Activated gamma-delta T cell (primary cell): ENCODE measurements around the gene FBXW5.

Source experiments
- DNase-seq: peaks from one replicate; lab custom pipeline; 2025; lab: John Stamatoyannopoulos, UW

FBXW5 gene

GRCh38 chr9:136910197-136910900 lies 34.2 kb downstream of the FBXW5 start:
- no peak for DNase-seq

GRCh38 chr9:136907011-136907914 lies 37.3 kb downstream of the FBXW5 start:
- no peak for DNase-seq

GRCh38 chr9:136906266-136906665 lies 38.3 kb downstream of the FBXW5 start:
- no peak for DNase-seq

GRCh38 chr9:136903041-136903554 lies 41.4 kb downstream of the FBXW5 start:
- DNase-seq, result no peak

- peak; percentile 59 for DNase-seq
Observed at GRCh38 chr9:136902259-136902821, 42.2 kb downstream of the FBXW5 start.

- DNase-seq, result no peak
Observed at GRCh38 chr9:136901516-136902258, 42.9 kb downstream of the FBXW5 start.

GRCh38 chr9:136900988-136901515 lies 43.5 kb downstream of the FBXW5 start:
- DNase-seq, result no peak

- DNase-seq, result no peak
Observed at GRCh38 chr9:136900556-136900955, 44.0 kb downstream of the FBXW5 start.

GRCh38 chr9:136899196-136899595 lies 45.3 kb downstream of the FBXW5 start:
- DNase-seq, result no peak

GRCh38 chr9:136898483-136899100 lies 45.9 kb downstream of the FBXW5 start:
- no peak for DNase-seq

- no peak for DNase-seq
Observed at GRCh38 chr9:136896027-136896426, 48.5 kb downstream of the FBXW5 start.

GRCh38 chr9:136890661-136891060 lies 53.9 kb downstream of the FBXW5 start:
- DNase-seq, result no peak
